ENCODE results near the gene RPS4Y1. TPM values are rescaled to one million over a fixed set of nuclear protein-coding genes. Genes with fewer than 3 reads are reported as not detected.
"Not testable (repeated sequence)": the region's sequence is repeated elsewhere in the genome, so short reads cannot be mapped to it uniquely, and the experiment has no call there.

Gene RPS4Y1
- total and polyA plus RNA-seq, 2 of the 4 experiments (the other 2 are of a cell fraction), result not detected

DNA sequence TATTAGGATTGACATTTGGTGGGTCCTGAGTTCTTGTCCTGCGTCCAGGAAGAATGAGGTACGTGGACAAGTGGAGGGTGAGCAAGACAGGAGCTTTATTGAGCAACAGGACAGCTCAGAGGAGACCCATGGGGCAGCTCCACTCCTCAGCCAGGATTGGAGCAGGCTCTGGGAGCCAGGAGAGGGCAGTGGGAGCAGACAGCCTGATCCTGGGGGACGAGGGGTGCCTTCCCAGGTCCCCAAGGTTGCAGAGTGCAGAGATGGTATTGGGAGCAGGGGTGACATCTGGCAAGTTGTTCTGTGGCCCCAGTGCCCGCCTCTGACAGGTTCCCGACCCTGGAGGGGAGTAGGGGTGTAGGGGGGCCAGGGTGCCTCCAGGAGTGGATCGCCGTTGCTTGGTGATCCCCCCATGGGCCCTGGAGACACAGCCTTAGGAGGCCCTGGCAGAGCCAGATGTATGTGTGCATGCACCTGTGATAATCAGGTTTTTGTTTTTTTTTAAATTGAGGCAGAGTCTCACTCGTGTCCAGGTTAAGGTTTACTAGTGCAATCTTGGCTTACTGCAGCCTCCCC lies 26.7 kb downstream of the RPS4Y1 start:
- intact Hi-C loops (cut with micrococcal nuclease) (no loop called here), dilution Hi-C loops (cut with HindIII; ENCODE audit: low sequenced_read_pairs, unreplicated experiment) (no loop called here), in situ Hi-C loops (cut with MboI; ENCODE audit: low sequenced_read_pairs) (no loop called here)
- Histone ChIP-seq H3K27me3 (ENCODE audit: control insufficient read depth, insufficient read depth, low read length) (no peaks in the 10 kb centered on the region), H3K36me3 (ENCODE audit: control insufficient read depth, insufficient read depth, low read length) (no peaks in the 10 kb centered on the region), H4K20me1 (ENCODE audit: insufficient read depth, low read length) (no peaks in the 10 kb centered on the region), H3K27ac (ENCODE audit: insufficient read depth, low read length) (no peak overlapping the region), H2BK120ac (ENCODE audit: low read depth, low read length) (no peak overlapping the region), H4K5ac (ENCODE audit: low read depth, low read length) (no peak overlapping the region), H4K91ac (ENCODE audit: insufficient read depth, low read depth, low read length) (no peak overlapping the region), H3K9me1 (ENCODE audit: insufficient read depth, low read length) (no peaks in the 10 kb centered on the region), H3K56ac (ENCODE audit: extremely low read depth, insufficient read depth, low read length) (no peak overlapping the region), H2AK5ac (ENCODE audit: low read depth, low read length) (no peak overlapping the region), H3K4me1 (ENCODE audit: control insufficient read depth, insufficient read depth, low read length) (no peaks in the 10 kb centered on the region), H3K9ac (ENCODE audit: low read depth, low read length) (no peak overlapping the region), H3K4ac (ENCODE audit: low read depth, low read length) (no peak overlapping the region), H2AFZ (replicated peaks; ENCODE audit: low read length, poor library complexity) (no peak overlapping the region), H3K23ac (ENCODE audit: low read depth, low read length) (no peak overlapping the region), H2AK9ac (replicated peaks; ENCODE audit: low read depth, low read length, poor library complexity) (no peak overlapping the region), H3K14ac (replicated peaks; ENCODE audit: low read depth, low read length) (no peak overlapping the region), H4K8ac (ENCODE audit: low read depth in 2 of 2, low read length in 2 of 2) (no peak overlapping the region), H2BK5ac (ENCODE audit: low read depth, low read length, poor library complexity, severe bottlenecking) (no peak overlapping the region), H3K4me2 (ENCODE audit: low read depth, low read length) (no peak overlapping the region), H3K79me1 (ENCODE audit: low read depth in 1 of 2, low read length in 2 of 2) (no peaks in the 10 kb centered on the region), H2BK15ac (ENCODE audit: low read depth, low read length) (no peak overlapping the region), H2BK20ac (ENCODE audit: low read depth, low read length) (no peak overlapping the region), H3K9me3 (ENCODE audit: control insufficient read depth, insufficient read depth, low read length) (no peaks in the 10 kb centered on the region), H3K4me3 (ENCODE audit: insufficient read depth, low read depth, low read length) (no peak overlapping the region), H3K18ac (ENCODE audit: low read depth, low read length) (no peak overlapping the region)
- TF ChIP-seq MAZ (IDR thresholded peaks at IDR 0.05; ENCODE audit: borderline replicate concordance, low read depth, low read length) (no peak), MXI1 (IDR thresholded peaks at IDR 0.05; ENCODE audit: borderline replicate concordance, low read depth, low read length) (no peak), RFX5 (IDR thresholded peaks at IDR 0.05; ENCODE audit: low read depth, low read length) (no peak), POLR2A (IDR thresholded peaks at IDR 0.05; ENCODE audit: low read depth, low read length) (no peak)
- TF ChIP-seq, protein P1, sequence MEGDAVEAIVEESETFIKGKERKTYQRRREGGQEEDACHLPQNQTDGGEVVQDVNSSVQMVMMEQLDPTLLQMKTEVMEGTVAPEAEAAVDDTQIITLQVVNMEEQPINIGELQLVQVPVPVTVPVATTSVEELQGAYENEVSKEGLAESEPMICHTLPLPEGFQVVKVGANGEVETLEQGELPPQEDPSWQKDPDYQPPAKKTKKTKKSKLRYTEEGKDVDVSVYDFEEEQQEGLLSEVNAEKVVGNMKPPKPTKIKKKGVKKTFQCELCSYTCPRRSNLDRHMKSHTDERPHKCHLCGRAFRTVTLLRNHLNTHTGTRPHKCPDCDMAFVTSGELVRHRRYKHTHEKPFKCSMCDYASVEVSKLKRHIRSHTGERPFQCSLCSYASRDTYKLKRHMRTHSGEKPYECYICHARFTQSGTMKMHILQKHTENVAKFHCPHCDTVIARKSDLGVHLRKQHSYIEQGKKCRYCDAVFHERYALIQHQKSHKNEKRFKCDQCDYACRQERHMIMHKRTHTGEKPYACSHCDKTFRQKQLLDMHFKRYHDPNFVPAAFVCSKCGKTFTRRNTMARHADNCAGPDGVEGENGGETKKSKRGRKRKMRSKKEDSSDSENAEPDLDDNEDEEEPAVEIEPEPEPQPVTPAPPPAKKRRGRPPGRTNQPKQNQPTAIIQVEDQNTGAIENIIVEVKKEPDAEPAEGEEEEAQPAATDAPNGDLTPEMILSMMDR (conservative IDR thresholded peaks at IDR 0.05; ENCODE audit: low read depth, low read length), result no peak
- POLR2A ChIA-PET (ENCODE audit: unreplicated experiment), result no interaction called here
- CTCF ChIA-PET, result no interaction called here
- BruUV-seq (replicated peaks), result no TSS peak
- no CpG with 5 or more reads among the region's 8 CpGs for WGBS, 2 experiments (ENCODE audit: extremely low coverage in 2 of 2, insufficient read length in 1 of 2)
- ATAC-seq (ENCODE audit: low read depth) (no peak), DNase-seq (no peak)

DNA sequence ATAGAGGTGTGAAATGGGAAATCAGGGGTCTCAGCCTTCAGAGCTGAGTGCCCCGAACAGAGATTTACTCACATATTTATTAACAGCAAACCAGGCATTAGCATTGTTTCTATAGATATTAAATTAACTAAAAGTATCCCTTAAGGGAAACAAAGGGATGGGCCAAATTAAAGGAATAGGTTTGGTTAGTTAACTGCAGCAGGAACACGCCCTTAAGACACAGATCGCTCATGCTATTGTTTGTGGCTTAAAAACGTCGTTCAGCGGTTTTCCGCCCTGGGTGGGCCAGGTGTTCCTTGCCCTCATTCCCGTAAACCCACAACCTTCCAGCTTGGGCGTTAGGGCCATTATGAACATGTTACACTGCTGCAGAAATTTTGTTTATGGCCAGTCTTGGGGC lies 30.8 kb downstream of the RPS4Y1 start:
- H2BK5ac ChIP-seq (ENCODE audit: low read depth, low read length, poor library complexity, severe bottlenecking); H3K27me3 ChIP-seq (ENCODE audit: control insufficient read depth, insufficient read depth, low read length); H3K23ac ChIP-seq (ENCODE audit: low read depth, low read length); POLR2A ChIA-PET (ENCODE audit: unreplicated experiment); H2BK20ac ChIP-seq (ENCODE audit: low read depth, low read length); CTCF ChIA-PET; H3K27ac ChIP-seq (ENCODE audit: insufficient read depth, low read length); H2BK120ac ChIP-seq (ENCODE audit: low read depth, low read length); H3K4ac ChIP-seq (ENCODE audit: low read depth, low read length); H2AK9ac ChIP-seq (replicated peaks; ENCODE audit: low read depth, low read length, poor library complexity); H3K36me3 ChIP-seq (ENCODE audit: control insufficient read depth, insufficient read depth, low read length); H3K4me1 ChIP-seq (ENCODE audit: control insufficient read depth, insufficient read depth, low read length); DNase-seq; H3K4me3 ChIP-seq (ENCODE audit: insufficient read depth, low read depth, low read length); H3K9me3 ChIP-seq (ENCODE audit: control insufficient read depth, insufficient read depth, low read length); H3K18ac ChIP-seq (ENCODE audit: low read depth, low read length); ATAC-seq (ENCODE audit: low read depth); H4K20me1 ChIP-seq (ENCODE audit: insufficient read depth, low read length); H4K91ac ChIP-seq (ENCODE audit: insufficient read depth, low read depth, low read length); H4K8ac ChIP-seq (ENCODE audit: low read depth in 2 of 2, low read length in 2 of 2); H3K9ac ChIP-seq (ENCODE audit: low read depth, low read length); H3K79me1 ChIP-seq (ENCODE audit: low read depth in 1 of 2, low read length in 2 of 2); H2AK5ac ChIP-seq (ENCODE audit: low read depth, low read length); H2AFZ ChIP-seq (replicated peaks; ENCODE audit: low read length, poor library complexity); H3K4me2 ChIP-seq (ENCODE audit: low read depth, low read length); H2BK15ac ChIP-seq (ENCODE audit: low read depth, low read length); H3K56ac ChIP-seq (ENCODE audit: extremely low read depth, insufficient read depth, low read length); H3K14ac ChIP-seq (replicated peaks; ENCODE audit: low read depth, low read length); BruUV-seq (replicated peaks); H3K9me1 ChIP-seq (ENCODE audit: insufficient read depth, low read length); intact Hi-C loops (cut with micrococcal nuclease); dilution Hi-C loops (cut with HindIII; ENCODE audit: low sequenced_read_pairs, unreplicated experiment); H4K5ac ChIP-seq (ENCODE audit: low read depth, low read length); in situ Hi-C loops (cut with MboI; ENCODE audit: low sequenced_read_pairs): not testable (repeated sequence)
- WGBS, 2 experiments (ENCODE audit: extremely low coverage in 2 of 2, insufficient read length in 1 of 2), result no CpG with 5 or more reads among the region's 9 CpGs
